ENCODE data around the gene PAM. TPM values are rescaled to one million over a fixed set of nuclear protein-coding genes. Genes with fewer than 3 reads are reported as not detected.

The PAM gene
- total RNA-seq, 1 donor from 2014 or later, result 227 TPM

DNA sequence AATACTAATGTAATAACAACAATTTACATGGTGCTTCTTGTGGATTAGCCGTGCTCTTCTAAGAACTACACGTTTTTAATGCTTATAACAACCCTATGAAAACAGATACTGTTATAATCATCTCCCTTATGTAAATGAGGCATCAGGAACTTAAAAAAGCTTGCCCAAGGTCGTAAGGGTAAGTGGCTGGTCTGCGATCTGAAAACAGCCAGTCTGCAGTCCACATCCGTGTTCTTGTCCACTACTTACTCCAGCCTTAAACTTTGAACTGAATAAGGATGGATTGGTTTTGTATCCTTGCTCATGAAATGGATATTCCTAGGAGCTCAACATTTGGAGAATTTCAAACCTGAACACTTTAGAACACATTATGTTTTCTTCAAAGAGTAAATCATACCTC is 26.7 kb downstream of the PAM start:
- Histone ChIP-seq H3K27ac (no peak overlapping the region), H3K27me3 (no peaks in the 10 kb centered on the region), H3K9me3 (no peaks in the 10 kb centered on the region), H3K4me3 (no peak overlapping the region), H3K36me3 (no peaks in the 10 kb centered on the region), H3K4me1 (peaks cover 15% of the 10 kb centered on the region)
- intact Hi-C loops (cut with DNase I), result no loop called here
- TF ChIP-seq, protein P1, sequence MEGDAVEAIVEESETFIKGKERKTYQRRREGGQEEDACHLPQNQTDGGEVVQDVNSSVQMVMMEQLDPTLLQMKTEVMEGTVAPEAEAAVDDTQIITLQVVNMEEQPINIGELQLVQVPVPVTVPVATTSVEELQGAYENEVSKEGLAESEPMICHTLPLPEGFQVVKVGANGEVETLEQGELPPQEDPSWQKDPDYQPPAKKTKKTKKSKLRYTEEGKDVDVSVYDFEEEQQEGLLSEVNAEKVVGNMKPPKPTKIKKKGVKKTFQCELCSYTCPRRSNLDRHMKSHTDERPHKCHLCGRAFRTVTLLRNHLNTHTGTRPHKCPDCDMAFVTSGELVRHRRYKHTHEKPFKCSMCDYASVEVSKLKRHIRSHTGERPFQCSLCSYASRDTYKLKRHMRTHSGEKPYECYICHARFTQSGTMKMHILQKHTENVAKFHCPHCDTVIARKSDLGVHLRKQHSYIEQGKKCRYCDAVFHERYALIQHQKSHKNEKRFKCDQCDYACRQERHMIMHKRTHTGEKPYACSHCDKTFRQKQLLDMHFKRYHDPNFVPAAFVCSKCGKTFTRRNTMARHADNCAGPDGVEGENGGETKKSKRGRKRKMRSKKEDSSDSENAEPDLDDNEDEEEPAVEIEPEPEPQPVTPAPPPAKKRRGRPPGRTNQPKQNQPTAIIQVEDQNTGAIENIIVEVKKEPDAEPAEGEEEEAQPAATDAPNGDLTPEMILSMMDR (IDR thresholded peaks at IDR 0.05), result no peak
- no peak for ATAC-seq
- DNase-seq, result no peak

GRCh38 chr5:102782217-102782872 is 27.2 kb downstream of the PAM start:
- Histone ChIP-seq H3K27me3 (no peaks in the 10 kb centered on the region), H3K4me3 (no peak overlapping the region), H3K27ac (no peak overlapping the region), H3K4me1 (peaks cover 15% of the 10 kb centered on the region), H3K36me3 (no peaks in the 10 kb centered on the region), H3K9me3 (no peaks in the 10 kb centered on the region)
- TF ChIP-seq, protein P1 (IDR thresholded peaks at IDR 0.05), result no peak
- intact Hi-C loops (cut with DNase I), result no loop called here
- peak; percentile 16 for ATAC-seq
- no peak for DNase-seq

GRCh38 chr5:102787134-102787533 is 32.0 kb downstream of the PAM start:
- no peak for ATAC-seq
- TF ChIP-seq, protein P1 (IDR thresholded peaks at IDR 0.05), result no peak
- intact Hi-C loops (cut with DNase I), result no loop called here
- Histone ChIP-seq H3K36me3 (no peaks in the 10 kb centered on the region), H3K27ac (no peak overlapping the region), H3K9me3 (no peaks in the 10 kb centered on the region), H3K4me1 (peaks cover 4% of the 10 kb centered on the region), H3K27me3 (no peaks in the 10 kb centered on the region), H3K4me3 (no peak overlapping the region)
- no peak for DNase-seq

DNA sequence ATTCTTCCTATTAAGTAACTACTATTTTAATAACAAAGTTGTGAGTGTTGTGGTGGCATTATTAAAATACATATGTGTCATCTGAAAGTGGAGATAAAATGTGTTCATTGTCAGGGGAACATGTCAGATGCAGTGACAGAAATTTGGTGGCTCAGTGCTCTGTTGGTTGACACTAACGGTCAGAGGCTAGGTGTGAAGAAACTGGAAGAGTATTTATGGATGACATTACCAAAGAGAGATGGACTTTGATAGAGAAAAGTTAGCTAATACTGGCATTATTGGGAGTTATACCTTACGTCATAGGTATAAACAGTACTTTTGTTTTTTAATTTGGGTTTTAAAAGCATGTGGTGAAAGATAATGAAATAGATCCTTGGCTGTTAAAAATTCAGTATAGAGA is 33.7 kb downstream of the PAM start:
- Histone ChIP-seq H3K4me1 (no peaks in the 10 kb centered on the region), H3K9me3 (no peaks in the 10 kb centered on the region), H3K27ac (no peak overlapping the region), H3K4me3 (no peak overlapping the region), H3K36me3 (no peaks in the 10 kb centered on the region), H3K27me3 (no peaks in the 10 kb centered on the region)
- no peak for ATAC-seq
- intact Hi-C loops (cut with DNase I), result no loop called here
- TF ChIP-seq, protein P1 (IDR thresholded peaks at IDR 0.05), result no peak
- DNase-seq, result no peak

DNA sequence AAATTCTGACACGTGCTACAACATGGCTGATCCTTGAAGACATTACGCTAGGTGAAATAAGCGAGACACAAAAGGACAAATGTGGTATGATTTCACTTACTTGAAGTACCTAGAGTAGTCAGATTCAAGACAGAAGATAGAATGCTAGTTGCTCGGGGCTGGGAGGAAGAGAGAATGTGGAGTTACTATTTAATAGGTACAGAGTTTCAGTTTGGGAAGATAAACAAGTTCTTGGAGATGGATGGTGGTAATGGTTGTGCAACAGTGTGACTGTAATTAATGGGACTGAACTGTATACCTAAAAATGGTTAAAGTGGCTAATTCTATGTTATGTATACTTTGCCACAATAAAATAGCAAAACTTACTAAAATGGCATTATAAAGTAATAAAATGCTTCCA is 34.4 kb downstream of the PAM start:
- no peaks in the 10 kb centered on the region for H3K4me1 ChIP-seq
- no peak overlapping the region for H3K4me3 ChIP-seq
- ATAC-seq, result no peak
- intact Hi-C loops (cut with DNase I), result no loop called here
- no peak for DNase-seq
- TF ChIP-seq, protein P1 (IDR thresholded peaks at IDR 0.05), result no peak
- H3K27ac ChIP-seq, result no peak overlapping the region
- H3K27me3 ChIP-seq, result no peaks in the 10 kb centered on the region
- H3K36me3 ChIP-seq, result no peaks in the 10 kb centered on the region
- no peaks in the 10 kb centered on the region for H3K9me3 ChIP-seq

DNA sequence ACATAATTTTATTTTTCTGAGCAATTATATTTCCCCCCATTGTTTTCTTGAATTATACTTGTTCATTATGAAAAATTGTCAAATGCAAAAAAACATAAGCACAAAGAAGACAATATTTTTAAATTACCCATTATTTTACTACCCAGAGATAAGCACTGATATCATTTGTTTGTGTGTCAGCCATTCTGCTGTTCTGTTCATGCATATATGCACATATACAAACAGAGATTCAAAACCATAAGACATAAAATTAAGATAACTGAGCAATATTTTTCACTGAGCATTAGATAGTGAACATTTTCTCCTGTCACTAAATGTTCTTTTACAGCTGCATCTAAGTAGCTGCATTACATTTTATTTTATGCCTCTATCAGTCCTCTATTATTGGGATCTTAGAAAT is 35.6 kb downstream of the PAM start:
- TF ChIP-seq, protein P1 (IDR thresholded peaks at IDR 0.05), result no peak
- DNase-seq (no peak), ATAC-seq (no peak)
- H3K27me3 ChIP-seq, result no peaks in the 10 kb centered on the region
- no peak overlapping the region for H3K4me3 ChIP-seq
- H3K4me1 ChIP-seq, result no peaks in the 10 kb centered on the region
- no peaks in the 10 kb centered on the region for H3K9me3 ChIP-seq
- no peak overlapping the region for H3K27ac ChIP-seq
- H3K36me3 ChIP-seq, result no peaks in the 10 kb centered on the region
- intact Hi-C loops (cut with DNase I), result no loop called here

All from upper lobe of right lung (tissue), 1 donor.